ENCODE data around the gene HDAC9.

- TF ChIP-seq CTCF (conservative IDR thresholded peaks at IDR 0.05; ENCODE audit: low read depth, low read length) (no peak), EZH2 (IDR thresholded peaks at IDR 0.05; ENCODE audit: borderline replicate concordance, low read depth, low read length, poor library complexity, severe bottlenecking) (no peak)
Observed at GRCh38 chr7:18685971-18686370, 190.4 kb downstream of the HDAC9 start.
